Ascending aorta (tissue), 2 donors: Measurements from ENCODE around the gene CCSAP. TPM values are rescaled to one million over a fixed set of nuclear protein-coding genes. Genes with fewer than 3 reads are reported as not detected.

Source experiments
- DNase-seq, 2 donors: peaks; one replicate each; pipeline ENCODE4 v3.0.0-alpha.2; 2019; ENCODE audit warnings: low spot score in 2 of 2
- H3K27ac ChIP-seq, 2 donors: fragments of 200-600 bp; sonication (generic); one replicate each; pipeline ENCODE4 v1.5.1; 2016 to 2017; ENCODE audit warnings: mild to moderate bottlenecking in 1 of 2
- H3K27me3 ChIP-seq: fragments of 200-600 bp; sonication (generic); one replicate; pipeline ENCODE4 v1.5.1; 2017
- H3K36me3 ChIP-seq, 2 donors: fragments of 200-600 bp; sonication (generic); one replicate each; pipeline ENCODE4 v1.5.1; 2016
- H3K4me1 ChIP-seq, 2 donors: fragments of 200-600 bp; sonication (generic); one replicate each; pipeline ENCODE4 v1.5.1; 2016 to 2017; ENCODE audit warnings: mild to moderate bottlenecking in 1 of 2
- H3K4me3 ChIP-seq, 2 donors: fragments of 200-600 bp; sonication (generic); one replicate each; pipeline ENCODE4 v1.5.1; 2016 to 2017; ENCODE audit warnings: mild to moderate bottlenecking in 1 of 2
- H3K9me3 ChIP-seq, 2 donors: fragments of 200-600 bp; sonication (generic); one replicate each; pipeline ENCODE4 v1.5.1; 2016
- intact Hi-C: fragments of 100-400 bp; cut with DNase I; formaldehyde crosslinking; loops from one replicate; pipeline ENCODE4 v1.15.1; 2023
- total RNA-seq: library from RNA; depleted of rRNA; stranded (reverse); fragments of >200 nt; gene quantifications from one replicate; pipeline ENCODE4 v1.1.0, GENCODE V29; 2016
- TF ChIP-seq, protein P1 (sequence below), 3 experiments: fragments of 200-600 bp in 2 of 3; fragments of 450-650 bp in 1 of 3; sonication (generic) in 2 of 3; IDR thresholded peaks; one replicate each; pipeline ENCODE4 v1.5.1; 2016 to 2019; ENCODE audit warnings: antibody characterized with exemption in 3 of 3, mild to moderate bottlenecking in 1 of 3, moderate library complexity in 1 of 3

The CCSAP gene
- total RNA-seq, 1 donor from 2014 or later, result 2.9 TPM

DNA sequence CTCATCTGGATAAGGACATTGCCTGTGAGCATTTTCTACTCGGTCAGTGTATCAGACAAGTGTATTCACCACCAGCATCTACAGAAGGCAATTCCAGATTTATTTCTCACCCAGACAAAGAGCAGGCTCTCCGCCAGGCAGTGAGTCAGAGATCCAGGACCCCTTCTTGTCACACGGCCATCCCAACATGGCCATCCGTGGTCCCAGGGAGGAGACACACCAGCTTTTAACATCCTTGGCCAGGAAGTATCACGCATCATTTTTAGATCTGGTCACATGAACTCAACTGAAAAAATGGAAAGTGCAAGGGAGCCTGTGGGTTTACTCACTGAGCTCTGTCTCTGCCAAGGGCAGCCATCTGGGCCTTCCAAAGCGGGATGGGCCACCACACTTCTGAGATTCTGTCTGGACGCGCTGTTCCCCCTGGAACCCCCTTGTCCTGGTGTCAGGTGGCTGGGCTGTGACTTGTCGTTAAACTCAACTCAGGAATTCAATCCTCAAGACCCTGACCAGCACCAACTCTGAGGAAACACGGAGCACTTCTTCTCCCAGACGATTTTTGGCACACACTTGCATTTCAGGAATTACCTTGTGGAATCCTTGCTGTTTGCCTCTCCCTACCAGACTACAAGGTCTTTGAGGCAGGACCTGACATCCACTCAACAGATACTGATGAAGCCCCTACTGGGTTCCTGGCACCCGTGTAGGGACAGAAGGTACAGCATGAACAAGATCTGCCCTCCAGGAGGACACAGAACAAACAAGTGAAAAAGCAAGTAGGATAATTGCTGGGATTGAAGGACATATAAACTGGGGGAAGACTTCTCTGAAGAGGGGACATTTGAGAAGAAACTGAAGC lies 21.6 kb upstream of the CCSAP start:
- H3K4me3 ChIP-seq, result no peak overlapping the region
- no peaks in the 10 kb centered on the region for H3K9me3 ChIP-seq
- TF ChIP-seq, protein P1, sequence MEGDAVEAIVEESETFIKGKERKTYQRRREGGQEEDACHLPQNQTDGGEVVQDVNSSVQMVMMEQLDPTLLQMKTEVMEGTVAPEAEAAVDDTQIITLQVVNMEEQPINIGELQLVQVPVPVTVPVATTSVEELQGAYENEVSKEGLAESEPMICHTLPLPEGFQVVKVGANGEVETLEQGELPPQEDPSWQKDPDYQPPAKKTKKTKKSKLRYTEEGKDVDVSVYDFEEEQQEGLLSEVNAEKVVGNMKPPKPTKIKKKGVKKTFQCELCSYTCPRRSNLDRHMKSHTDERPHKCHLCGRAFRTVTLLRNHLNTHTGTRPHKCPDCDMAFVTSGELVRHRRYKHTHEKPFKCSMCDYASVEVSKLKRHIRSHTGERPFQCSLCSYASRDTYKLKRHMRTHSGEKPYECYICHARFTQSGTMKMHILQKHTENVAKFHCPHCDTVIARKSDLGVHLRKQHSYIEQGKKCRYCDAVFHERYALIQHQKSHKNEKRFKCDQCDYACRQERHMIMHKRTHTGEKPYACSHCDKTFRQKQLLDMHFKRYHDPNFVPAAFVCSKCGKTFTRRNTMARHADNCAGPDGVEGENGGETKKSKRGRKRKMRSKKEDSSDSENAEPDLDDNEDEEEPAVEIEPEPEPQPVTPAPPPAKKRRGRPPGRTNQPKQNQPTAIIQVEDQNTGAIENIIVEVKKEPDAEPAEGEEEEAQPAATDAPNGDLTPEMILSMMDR (IDR thresholded peaks at IDR 0.05), result no peak
- H3K4me1 ChIP-seq, result no peaks in the 10 kb centered on the region
- intact Hi-C loops, result no loop called here
- no peak overlapping the region for H3K27ac ChIP-seq
- no peaks in the 10 kb centered on the region for H3K36me3 ChIP-seq
- no peak for DNase-seq
- H3K27me3 ChIP-seq, result no peaks in the 10 kb centered on the region

DNA sequence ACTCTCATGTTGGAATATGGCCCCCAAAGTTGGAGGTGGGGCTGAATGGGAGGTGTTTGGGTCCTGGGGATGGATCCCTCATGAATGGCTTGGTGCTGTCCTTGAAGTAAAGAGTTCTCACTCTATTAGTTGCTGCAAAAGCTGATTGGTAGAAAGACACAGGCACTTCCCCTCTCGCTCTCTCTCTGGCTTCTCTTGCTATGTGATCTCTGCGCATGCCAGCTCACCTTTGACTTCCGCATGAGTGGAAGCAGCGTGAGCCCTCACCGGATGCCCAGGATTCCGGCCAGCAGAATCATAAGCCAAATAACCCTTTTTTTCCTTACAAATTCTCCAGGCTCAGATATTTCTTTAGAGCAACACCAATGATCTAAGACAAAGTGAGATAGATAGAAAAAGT lies 20.9 kb upstream of the CCSAP start:
- TF ChIP-seq, protein P1 (IDR thresholded peaks at IDR 0.05), result no peak
- intact Hi-C loops, result no loop called here
- H3K27ac ChIP-seq, result no peak overlapping the region
- H3K4me3 ChIP-seq, result no peak overlapping the region
- H3K4me1 ChIP-seq, result no peaks in the 10 kb centered on the region
- H3K36me3 ChIP-seq, result no peaks in the 10 kb centered on the region
- H3K27me3 ChIP-seq, result no peaks in the 10 kb centered on the region
- DNase-seq, result no peak
- no peaks in the 10 kb centered on the region for H3K9me3 ChIP-seq

DNA sequence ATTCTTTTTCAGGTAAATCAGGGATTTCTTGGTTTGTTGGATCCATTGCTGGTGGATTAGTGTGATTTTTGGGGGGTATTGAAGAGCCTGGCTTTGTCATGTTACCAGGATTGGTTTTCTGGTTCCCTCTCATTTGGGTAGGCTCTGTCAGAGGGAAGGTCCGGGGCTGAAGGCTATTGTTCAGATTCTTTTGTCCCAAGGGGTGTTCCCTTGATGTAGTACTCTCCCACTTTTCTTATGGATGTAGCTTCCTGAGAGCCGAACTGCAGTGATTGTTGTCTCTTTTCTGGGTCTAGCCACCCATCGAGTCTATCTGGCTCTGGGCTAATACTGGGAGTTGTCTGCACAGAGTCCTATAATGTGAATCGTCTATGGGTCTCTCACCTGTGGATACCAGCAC lies 17.6 kb upstream of the CCSAP start:
- no peak overlapping the region for H3K4me3 ChIP-seq
- intact Hi-C loops, result no loop called here
- H3K27ac ChIP-seq, result no peak overlapping the region
- TF ChIP-seq, protein P1 (IDR thresholded peaks at IDR 0.05), result no peak
- no peaks in the 10 kb centered on the region for H3K9me3 ChIP-seq
- DNase-seq, result no peak
- no peaks in the 10 kb centered on the region for H3K27me3 ChIP-seq
- H3K4me1 ChIP-seq, result no peaks in the 10 kb centered on the region
- no peaks in the 10 kb centered on the region for H3K36me3 ChIP-seq

DNA sequence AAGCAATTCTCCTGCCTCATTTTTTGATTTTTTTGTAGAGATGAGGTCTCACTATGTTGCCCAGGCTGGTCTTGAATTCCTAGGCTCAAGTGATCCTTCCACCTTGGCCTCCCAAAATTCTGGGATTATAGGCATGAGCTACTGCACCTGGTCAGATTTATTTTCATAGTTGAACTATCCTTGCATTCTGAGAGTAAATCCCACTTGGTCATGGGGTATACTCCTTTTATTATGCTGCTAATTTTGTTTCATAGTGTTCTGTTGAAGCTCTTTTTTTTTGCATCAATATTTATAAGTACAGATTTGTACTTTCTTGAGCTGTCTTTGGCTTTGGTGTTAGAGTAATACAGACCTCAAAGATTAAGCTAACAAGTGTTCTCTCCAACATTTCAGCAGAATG lies 12.8 kb upstream of the CCSAP start:
- intact Hi-C loops, result no loop called here
- no peaks in the 10 kb centered on the region for H3K27me3 ChIP-seq
- no peak overlapping the region for H3K27ac ChIP-seq
- no peak for DNase-seq
- no peaks in the 10 kb centered on the region for H3K4me1 ChIP-seq
- H3K4me3 ChIP-seq, result no peak overlapping the region
- H3K36me3 ChIP-seq, result no peaks in the 10 kb centered on the region
- H3K9me3 ChIP-seq, result peaks cover 0 to 9% of the 10 kb centered on the region in 2 donors
- TF ChIP-seq, protein P1 (IDR thresholded peaks at IDR 0.05), result no peak

DNA sequence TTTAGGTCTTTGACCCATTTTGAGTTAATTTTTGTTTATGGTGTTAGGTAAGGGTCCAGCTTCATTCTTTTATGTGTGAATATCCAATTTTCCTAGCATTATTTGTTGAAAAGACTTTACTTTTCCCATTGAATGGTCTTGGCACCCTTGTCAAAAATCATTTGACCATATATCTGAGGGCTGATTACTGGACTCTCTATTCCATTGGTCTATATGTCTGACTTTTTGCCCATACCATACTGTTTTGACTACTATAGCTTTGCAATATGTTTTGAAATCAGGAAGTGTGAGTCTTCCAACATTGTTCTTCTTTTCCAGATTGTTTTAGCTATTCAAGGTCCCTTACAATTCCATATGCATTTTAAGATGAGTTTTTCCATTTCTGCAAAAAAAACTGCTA lies 11.4 kb upstream of the CCSAP start:
- intact Hi-C loops, result no loop called here

More for the DNA sequence above, 11.4 kb upstream of the CCSAP start:
- TF ChIP-seq, protein P1 (IDR thresholded peaks at IDR 0.05), result no peak
- no peaks in the 10 kb centered on the region for H3K27me3 ChIP-seq
- H3K9me3 ChIP-seq, result peaks cover 0 to 9% of the 10 kb centered on the region in 2 donors
- no peaks in the 10 kb centered on the region for H3K36me3 ChIP-seq
- no peak overlapping the region for H3K4me3 ChIP-seq
- no peaks in the 10 kb centered on the region for H3K4me1 ChIP-seq
- no peak overlapping the region for H3K27ac ChIP-seq
- no peak for DNase-seq
